ENCODE measurements around the gene AQP6.

DNA sequence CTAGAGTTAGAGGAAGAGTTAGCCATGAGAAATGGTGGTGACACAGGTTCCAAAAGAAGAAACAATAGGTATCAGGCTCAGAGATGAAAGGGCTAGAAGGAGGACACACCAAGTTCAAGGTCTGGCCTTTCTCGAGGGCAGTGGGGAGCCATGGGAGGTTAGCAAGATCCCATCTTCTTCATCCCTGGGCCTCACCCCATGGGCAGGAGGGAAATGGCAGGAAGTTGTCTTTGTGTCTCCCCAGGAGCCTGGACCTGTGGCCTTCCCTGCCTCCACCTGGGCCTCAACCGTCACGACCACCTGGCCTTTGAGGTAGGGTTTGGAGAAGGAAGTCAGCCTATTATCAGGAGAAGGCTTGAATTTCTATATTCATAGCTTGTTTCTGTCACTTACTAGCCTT is 28.0 kb upstream of the AQP6 start:
- TF ChIP-seq, protein P1, sequence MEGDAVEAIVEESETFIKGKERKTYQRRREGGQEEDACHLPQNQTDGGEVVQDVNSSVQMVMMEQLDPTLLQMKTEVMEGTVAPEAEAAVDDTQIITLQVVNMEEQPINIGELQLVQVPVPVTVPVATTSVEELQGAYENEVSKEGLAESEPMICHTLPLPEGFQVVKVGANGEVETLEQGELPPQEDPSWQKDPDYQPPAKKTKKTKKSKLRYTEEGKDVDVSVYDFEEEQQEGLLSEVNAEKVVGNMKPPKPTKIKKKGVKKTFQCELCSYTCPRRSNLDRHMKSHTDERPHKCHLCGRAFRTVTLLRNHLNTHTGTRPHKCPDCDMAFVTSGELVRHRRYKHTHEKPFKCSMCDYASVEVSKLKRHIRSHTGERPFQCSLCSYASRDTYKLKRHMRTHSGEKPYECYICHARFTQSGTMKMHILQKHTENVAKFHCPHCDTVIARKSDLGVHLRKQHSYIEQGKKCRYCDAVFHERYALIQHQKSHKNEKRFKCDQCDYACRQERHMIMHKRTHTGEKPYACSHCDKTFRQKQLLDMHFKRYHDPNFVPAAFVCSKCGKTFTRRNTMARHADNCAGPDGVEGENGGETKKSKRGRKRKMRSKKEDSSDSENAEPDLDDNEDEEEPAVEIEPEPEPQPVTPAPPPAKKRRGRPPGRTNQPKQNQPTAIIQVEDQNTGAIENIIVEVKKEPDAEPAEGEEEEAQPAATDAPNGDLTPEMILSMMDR (IDR thresholded peaks at IDR 0.05; ENCODE audit: poor library complexity): no peak
- no peak for TF ChIP-seq EZH2 (IDR thresholded peaks at IDR 0.05; ENCODE audit: borderline replicate concordance)

All from hepatocyte (in vitro differentiated cells).